IPS DF 19.7 (cell line): ENCODE measurements around the gene NFIC.
"Not testable (repeated sequence)": the region's sequence is repeated elsewhere in the genome, so short reads cannot be mapped to it uniquely, and the experiment has no call there.

Source experiments
- DNase-seq: peaks from one replicate; pipeline ENCODE4 v3.0.0-alpha.2; 2013; ENCODE audit warnings: low read depth, low spot score

NFIC gene

DNA sequence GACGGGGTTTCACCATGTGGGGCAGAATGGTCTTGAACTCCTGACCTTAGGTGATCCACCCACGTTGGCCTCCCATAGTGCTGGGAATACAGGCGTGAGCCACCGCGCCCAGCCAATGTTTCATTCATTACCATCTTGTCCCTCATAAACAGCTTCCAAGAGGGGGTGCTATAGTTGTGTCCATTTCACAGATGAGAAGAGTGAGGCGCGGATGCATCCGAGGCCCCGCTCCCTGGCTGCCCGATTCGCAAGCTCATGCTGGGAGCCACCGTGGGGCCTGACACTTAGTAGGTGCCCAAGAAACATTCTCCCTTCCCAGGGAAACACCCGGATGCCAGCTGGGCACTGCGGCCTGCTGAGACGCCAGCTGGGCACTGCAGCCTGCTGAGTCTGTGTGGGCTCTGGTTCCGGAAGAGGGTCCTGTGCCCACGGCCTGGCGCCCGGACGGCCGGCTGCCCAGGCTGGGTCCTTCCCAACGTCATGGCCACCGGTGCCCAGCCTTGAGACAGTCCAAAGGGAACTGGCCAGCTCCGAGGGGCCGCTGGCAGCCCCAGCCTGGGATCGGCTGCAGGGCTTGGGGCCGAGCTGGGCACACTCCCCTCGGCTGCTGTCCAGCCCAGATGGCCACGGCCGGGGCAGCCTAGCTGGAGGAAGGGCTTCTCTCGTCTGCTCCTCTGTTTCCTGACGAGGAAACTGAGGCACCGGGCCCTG lies 54.7 kb downstream of the NFIC start:
- no peak for DNase-seq

DNA sequence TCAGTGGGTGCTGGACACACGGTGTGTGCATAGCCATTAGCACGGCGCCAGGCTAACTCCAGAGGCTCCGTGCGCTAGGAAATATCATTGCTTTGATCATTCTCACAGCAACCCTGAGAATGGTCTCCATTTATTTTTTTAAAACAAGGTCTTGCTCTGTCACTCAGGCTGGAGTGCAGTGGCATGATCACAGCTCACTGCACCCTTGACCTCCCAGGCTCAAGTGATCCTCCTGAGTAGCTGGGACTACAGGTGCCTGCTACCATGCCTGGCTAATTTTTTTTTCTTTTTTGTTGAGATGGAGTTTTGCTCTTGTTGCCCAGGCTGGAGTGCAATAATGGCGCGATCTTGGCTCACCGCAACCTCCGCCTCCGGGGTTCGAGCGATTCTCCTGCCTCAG lies 55.3 kb downstream of the NFIC start:
- DNase-seq = not testable (repeated sequence)

DNA sequence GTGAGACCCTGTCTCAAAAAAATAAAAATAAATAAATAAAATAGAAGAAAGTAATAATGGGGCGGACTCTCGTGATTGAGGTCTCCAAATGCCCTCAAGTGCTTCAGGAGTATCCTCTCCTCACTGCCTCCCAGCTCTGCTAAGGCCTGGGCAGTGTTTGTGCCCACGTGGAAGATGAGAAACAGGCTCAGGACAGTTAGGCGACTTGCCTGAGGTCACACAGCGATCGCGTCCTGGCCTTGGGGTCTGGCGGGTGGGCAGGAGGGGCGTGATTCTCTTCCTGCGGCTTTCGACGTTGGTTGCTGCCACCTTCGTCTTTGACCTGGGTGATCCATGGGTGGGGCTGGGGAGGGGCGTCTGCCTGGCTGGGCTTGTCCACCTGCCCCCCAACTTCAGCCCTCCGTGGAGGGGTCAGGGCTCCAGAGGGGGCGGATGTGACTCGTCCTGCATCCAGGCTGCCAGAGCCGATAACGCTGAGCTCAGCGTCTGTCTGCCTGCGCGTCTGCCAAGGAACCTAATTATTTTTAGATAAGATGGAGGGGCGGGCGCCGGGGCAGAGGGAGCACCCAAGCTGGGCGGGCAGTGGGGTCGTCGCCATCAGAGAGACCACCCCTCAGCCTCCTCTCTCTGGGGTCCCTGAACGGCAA lies 56.9 kb downstream of the NFIC start:
- no peak for DNase-seq

DNA sequence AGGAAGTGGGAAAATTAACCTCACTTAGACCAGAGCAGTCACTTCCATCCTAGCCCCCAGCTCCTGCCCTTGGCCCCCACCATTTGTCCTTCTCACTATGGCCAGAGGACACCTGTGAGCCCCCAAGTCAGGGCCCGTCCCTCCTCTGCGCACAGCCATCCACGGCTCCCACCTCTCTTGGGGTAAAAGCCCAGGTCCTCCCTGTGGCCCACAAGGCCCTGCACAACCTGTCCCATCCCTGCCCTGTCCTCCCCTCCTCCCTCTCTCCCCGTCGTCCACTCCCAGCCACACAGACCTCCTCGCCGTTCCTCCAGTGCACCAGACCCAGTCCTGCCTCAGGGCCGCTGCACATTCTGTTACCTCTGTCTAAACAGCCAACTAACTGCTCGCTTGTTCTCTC lies 60.0 kb downstream of the NFIC start:
- DNase-seq = no peak

DNA sequence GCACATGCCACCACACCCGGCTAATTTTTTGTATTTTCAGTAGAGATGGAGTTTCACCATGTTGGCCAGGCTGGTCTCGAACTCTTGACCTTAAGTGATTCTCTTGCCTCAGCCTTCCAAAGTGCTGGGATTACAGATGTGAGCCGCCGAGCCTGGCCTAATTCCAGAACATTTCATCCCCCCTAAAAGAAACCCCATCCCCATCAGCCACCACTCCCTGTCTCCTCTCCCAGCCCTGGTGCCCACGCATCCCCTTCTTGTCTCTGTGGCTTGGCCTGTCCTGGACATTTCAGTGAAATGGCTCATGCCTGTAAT lies 63.9 kb downstream of the NFIC start:
- not testable (repeated sequence) for DNase-seq

DNA sequence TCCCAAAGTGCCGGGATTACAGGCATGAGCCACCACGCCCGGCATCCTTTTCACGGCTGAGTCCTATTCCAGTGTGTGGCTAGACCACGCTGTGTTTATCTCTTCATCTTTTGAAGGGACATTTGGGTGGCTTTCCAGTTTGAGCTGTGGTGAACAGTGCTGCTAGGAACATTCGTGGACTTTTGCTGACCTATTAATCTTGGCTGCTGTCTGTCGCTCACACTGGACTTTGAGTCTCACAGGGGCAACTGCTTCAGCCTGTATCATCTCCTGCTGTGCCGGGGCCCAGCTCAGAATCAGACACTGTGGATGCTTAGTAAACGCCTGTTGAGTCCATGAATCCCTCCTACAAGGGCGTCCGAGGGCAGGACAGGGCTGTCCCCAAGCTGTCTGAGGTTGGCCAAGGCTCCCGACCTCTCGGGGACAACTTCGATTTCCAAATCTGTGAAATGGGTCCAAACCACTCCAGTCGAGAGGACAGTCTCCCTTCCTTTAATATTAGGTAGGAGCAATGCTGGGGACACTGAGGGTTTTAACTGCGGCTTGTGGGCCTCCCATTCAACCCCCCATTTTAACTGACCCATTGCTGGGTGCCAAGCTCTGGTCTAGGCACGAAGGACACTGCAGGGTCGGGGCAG lies 65.5 kb downstream of the NFIC start:
- DNase-seq = no peak

DNA sequence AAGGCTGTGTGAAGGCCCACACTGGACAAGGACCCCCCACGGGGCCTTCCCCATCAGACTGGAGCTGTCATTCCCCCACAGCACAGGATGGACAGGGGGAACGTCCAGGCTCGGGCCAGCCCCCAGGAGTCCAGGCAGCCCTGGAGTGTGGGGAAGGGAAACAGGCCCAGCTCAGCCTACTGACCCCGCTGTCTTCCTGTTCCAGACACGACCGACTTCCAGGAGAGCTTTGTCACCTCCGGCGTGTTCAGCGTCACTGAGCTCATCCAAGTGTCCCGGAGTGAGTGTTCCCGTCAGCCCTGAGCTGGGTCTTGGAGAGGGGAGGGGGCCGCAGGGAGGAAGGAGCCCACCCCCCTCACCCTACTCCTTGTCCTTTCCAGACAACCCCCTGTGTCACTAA lies 66.9 kb downstream of the NFIC start:
- DNase-seq = no peak

DNA sequence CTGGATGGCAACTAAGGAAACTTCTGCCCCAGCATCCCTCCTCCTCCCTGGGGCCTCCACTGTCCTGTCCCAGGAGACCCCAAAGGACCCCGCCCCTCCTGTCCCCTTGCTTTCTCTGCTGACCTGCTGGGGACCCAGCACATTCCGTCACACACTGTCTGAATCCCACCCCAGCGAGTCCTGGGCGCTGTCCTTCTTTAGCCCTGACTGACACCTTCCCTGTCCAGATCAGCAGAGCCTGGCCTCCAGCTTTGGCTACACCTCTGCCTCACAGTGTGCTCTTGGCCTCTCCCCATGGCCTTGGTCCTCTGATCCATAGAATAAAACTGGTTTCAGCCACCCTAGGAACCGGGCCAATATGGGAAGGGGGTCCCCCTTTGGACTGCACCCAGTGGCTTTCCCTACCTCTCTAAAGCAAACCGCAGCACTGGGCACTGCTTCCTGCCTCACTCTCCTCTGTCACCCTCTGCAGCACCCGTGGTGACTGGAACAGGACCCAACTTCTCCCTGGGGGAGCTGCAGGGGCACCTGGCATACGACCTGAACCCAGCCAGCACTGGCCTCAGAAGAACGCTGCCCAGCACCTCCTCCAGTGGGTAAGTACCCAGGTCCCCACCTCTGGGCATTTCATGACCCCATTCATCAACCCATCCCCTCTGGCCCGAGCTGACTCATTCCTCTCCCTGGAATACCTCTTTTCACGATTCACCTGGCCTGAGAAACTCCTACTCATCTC lies 67.6 kb downstream of the NFIC start:
- DNase-seq = no peak

DNA sequence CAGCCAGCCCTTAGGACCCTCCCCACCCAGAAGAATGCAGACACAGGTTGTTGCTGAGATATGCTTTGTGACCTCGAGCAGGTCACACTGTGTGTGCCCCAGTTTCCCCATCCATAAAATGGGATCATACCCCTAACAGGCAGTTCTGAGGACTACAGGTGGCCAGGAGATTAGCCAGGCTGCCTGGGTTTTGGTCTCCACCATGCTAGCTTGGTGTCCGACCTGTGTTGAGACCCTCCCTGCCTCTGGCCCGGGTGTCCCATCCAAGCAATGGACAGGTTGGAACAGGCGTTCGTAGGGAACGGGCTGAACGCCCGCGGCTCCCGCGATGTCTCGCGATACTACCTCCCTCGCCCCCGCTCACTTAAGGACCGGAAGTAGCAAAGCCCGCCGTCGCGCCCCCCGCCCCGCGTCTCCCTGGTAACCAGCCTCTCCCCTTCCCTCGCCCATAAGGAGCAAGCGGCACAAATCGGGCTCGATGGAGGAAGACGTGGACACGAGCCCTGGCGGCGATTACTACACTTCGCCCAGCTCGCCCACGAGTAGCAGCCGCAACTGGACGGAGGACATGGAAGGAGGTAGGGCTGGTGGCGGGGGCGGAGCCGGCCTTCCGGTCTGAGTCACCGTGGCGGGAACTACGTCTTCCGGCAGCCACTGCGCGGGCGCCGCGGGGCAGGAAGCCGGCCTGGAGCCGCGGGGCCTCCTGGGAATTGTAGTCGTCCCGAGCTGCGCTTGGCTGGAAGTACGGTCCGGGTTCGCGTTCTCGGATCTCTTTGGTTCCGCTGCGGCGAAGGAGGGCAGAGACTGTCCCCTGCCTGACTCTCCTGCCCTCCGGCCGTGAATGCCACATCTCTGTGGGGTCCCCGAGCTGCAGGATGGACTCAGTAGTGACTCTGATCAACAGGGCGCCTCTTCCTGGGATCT lies 68.5 kb downstream of the NFIC start:
- peak; percentile 82 for DNase-seq

DNA sequence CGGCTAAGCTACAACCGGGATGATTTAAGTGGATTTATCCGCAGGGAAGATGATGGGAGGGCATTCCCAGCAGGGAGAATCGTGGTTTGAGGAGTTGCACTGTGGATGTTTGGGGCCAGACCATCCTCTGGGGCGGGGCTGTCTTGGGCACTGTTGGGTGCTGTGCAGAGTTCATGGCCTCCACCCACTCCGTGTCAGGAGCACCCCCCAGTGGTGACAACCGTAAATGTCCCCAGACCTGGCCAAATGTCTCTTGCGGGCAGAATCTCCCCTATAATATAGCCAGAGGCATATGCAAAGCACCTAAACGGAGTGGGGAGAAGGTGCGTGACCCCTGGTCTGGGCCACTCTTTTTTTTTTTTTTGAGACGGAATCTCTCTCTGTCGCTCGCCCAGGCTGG lies 73.7 kb downstream of the NFIC start:
- DNase-seq = no peak

DNA sequence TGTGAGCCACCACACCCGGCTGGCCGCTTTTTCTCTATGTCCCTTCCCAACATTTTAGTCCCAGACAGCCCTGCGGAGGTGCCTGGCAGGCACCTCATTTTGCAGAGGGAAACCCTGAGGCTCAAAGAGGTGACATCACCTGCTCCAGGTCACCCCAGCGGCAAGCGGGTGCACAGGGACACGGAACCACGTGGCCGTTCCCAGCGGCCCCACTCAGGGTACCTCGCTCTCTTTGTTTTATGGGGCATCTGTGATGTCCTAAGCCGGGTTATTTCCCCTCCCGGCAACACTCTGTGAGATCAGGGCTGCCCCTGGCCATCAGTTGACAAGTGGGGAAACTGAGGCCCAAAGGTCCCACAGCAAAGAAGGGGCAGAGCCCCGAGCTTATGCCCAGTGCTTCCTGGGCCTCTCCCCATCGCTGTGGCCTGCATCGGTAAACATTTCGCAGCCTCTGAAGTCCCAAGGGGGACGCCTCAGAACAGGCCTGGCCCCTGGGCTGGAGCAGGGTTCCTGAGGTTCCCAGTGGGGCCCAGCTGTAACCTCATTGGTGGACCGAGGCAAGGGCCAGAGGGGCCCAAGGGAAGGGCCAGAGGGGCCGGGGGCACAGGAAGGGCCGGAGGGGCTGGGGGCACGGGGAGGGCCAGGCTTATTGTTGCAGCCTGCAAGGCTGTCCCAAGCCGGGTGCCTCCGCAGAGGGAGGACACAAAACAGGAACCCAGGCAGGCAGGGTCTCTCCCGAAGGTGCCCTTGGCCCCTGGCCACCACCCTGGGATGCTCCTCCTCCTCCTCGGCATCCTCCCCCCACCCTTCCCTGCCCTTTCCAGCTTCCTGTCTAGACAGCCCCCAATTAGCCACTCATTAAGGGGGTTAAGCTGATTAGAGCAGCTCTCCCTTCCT lies 75.0 kb downstream of the NFIC start:
- DNase-seq = no peak

DNA sequence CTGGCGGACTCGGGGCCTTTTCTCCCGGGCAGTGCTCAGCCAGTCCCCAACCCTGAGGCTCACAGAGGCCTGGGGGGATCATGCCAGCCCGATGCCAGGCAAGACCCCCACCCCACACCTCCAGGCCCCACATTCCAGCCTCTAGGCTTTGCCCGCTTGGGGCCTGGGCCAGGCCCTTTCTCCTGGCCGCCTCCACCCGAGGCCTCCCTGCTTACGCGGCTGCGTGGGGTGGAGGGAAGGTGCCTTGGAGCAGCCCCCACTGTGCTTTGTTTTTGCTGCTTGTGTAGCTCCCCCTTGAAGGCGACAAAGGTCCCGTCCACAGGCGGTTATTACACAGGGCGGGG lies 75.6 kb downstream of the NFIC start:
- DNase-seq = no peak

DNA sequence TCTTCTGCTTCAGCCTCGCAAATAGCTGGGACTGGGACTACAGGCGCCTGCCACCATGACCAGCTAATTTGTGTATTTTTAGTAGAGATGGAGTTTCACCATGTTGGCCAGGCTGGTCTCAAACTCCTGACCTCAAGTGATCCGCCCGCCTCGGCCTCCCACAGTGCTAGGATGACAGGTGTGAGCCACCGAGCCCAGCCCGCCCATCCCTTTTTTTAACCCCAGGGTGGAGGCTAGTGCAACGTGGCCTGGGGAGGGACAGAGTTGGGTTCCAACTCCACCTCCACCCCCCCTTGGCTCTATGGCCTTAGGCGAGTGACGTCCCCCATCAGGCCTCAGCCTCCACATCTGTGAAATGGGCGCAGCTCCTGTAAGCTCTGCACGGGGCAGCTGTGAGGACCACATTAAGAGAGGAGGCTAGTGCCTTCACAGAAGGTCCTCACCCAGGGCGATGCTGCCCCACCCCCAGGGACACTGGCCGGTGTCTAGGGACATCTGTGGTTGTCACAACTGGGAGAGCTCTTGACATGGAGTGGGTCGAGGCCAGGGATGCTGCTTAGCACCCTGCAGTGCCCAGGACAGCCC lies 76.2 kb downstream of the NFIC start:
- DNase-seq = no peak

DNA sequence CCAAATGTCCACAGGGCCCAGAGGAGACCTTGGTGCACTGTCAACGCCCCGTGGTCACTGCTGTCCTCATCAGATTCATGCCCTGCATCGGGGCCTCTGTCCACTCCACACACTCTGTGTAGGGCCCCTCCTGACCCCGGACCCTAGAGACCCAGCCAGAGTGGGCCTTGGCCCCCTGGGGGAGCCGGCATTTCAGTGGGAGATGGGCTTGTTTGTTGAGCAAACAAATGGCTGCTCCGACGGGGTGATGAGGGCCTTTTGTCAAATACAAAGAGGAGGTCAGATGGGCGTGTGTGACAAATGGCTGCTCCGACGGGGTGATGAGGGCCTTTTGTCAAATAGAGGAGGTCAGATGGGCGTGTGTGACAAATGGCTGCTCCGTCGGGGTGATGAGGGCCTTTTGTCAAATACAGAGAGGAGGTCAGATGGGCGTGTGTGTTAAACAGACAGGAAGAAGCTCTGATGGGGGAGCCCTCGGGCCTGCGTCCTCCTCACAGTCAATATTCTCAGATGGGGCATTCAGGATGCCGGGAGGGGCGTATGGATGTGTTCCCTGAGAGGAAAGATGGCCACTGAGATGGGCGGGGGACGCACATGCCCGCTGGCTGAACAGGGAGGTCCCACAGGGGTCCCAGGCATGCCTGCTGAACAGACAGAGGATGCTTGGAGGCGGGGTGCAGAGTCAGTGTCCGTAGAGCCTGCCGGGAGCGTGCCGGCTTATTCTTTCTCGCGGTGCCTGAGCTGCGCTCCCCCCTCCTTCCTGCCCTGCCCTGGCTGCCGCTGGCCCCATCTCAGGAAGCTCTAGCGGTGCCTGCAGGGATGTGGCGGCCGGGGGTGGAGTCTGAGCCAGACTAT lies 77.7 kb downstream of the NFIC start:
- no peak for DNase-seq

DNA sequence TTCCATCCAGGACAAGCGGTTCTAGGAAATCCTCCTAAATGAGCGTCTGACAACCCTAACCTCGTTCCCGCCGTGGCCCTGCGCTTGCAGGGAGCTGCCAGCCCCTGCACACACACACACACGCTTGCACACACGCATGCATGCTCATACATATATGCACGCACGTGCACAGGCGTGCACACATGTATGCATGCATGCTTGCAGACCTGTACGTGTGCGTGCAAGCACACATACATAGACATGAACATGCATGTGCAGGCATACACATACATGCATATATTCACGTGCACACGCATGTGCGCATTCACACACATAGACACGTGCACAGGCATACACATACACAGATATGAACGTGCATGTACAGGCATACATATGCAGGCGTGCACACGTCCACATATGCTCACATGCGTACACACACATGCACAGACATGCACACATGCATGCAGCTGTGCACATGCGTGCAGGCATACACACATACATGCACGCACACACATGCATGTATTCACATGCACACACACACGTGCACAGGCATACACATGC lies 78.4 kb downstream of the NFIC start:
- no peak for DNase-seq

DNA sequence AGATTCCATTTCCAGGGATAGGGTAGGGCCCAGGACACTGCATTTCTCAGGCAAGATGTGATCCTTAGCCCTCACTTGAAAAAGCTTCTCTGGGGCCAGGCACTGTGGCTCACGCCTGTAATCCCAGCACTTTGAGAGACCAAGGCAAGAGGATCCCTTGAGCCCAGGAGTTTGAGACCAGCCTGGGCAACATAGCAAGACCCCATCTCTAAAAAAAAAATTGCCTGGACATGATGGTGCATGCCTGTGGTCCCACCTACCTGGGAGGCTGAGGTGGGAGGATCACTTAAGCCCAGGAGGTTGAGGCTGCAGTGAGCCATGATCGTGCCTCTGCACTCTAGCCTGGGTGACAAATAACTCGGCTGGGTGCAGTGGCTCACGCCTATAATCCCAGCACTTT lies 80.3 kb downstream of the NFIC start:
- DNase-seq = not testable (repeated sequence)

DNA sequence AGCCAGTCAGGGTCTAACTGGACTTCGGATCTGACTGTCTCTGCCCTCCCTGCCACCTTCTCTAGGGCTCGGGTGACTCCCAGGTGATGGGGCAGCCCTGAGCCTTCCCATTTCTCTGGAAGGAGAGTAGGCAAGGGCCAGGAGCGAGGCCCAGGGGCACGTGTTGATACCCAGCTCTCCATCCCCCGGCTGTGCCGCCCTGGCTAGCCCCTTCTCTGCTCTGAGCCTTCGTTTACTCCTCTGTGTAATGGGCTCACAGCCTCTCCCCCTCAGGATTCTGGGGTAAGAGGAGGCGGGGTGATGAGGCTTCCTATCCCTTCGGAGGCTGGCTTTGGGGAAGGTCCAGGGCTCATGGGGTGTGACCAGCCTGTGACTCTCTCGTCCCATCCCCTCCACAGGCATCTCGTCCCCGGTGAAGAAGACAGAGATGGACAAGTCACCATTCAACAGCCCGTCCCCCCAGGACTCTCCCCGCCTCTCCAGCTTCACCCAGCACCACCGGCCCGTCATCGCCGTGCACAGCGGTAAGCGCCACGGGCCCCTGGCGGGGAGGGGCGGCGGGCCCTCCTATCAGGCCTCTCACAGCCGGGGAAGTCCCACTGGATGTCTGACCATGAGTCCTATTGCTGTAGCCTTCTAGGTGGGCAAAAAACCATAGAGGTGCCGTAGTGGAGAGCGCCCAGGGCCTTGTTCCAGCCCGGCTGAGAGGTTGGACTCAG lies 82.4 kb downstream of the NFIC start:
- no peak for DNase-seq

DNA sequence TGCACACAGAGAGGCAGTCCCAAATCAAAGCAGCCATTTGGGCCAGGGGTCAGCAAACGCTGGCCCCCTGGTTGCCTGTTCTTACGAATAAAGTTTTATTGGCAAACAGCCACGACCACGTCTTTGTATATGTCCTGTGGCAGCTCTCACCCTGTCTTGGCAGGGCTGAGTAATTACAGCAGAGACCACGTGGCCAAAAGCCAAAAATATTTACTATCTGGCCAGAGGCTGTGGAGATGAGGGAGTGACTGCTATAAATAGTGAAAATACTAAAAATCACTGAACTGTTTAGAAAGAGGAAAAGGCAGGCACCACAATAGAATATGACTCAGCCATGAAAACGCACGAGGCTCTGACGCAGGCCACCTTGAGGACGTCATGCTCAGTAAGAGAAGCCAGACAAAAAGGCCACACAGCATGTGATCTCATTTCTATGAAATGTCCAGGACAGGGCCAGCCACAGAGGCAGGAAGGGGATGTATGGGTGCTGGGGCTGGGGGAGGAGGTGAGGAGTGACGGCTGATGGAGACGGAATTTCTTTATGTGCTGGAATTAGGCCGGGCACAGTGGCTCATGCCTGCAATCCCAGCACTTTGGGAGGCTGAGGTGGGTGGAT lies 84.5 kb downstream of the NFIC start:
- no peak for DNase-seq
